Natural killer cell (primary cell): ENCODE data around the gene PLEKHN1. TPM values are rescaled to one million over a fixed set of nuclear protein-coding genes. Genes with fewer than 3 reads are reported as not detected.

Source experiments
- ATAC-seq, 3 donors: fragments of 150-1000 bp in 2 of 3; fragments of 200-7000 bp in 1 of 3; cut with Tn5 transposase; 1 replicate in 1 of 3; 2 replicates in 2 of 3; pipeline ENCODE4 v1.10.0; 2021; ENCODE audit warnings: mild to moderate bottlenecking in 2 of 3, moderate library complexity in 2 of 3
- DNase-seq, 2 donors: peaks; one replicate each; pipeline versions ENCODE4 v3.0.0 to v3.0.0-alpha.2; 2013 to 2021; ENCODE audit warnings: mixed read lengths in 1 of 2
- H3K27ac ChIP-seq: one replicate; pipeline ENCODE4 v1.5.1; 2013; ENCODE audit warnings: mild to moderate bottlenecking, low read length
- H3K27me3 ChIP-seq: one replicate; pipeline ENCODE4 v1.6.1; 2013; ENCODE audit warnings: low read length; ENCODE audit not compliant: control insufficient read depth, insufficient read depth
- H3K36me3 ChIP-seq: one replicate; pipeline ENCODE4 v1.6.1; 2013; ENCODE audit warnings: low read length; ENCODE audit not compliant: control insufficient read depth, insufficient read depth
- H3K4me1 ChIP-seq: one replicate; pipeline ENCODE4 v1.6.1; 2013; ENCODE audit warnings: low read length; ENCODE audit not compliant: control insufficient read depth, insufficient read depth
- H3K4me3 ChIP-seq: one replicate; pipeline ENCODE4 v1.5.1; 2013; ENCODE audit warnings: low read length
- H3K9me3 ChIP-seq: one replicate; pipeline ENCODE4 v1.6.1; 2013; ENCODE audit warnings: low read length; ENCODE audit not compliant: control insufficient read depth, insufficient read depth
- H3K27ac Mint-ChIP-seq, 2 donors: one replicate each; pipeline ENCODE4 v1.8.0; 2022; ENCODE audit warnings: mild to moderate bottlenecking in 2 of 2, mixed read lengths in 2 of 2, moderate library complexity in 1 of 2
- H3K27me3 Mint-ChIP-seq, 2 donors: one replicate each; pipeline ENCODE4 v1.8.0; 2022; ENCODE audit warnings: low read depth in 2 of 2, mixed read lengths in 2 of 2
- H3K36me3 Mint-ChIP-seq: one replicate; pipeline ENCODE4 v1.8.0; 2022; ENCODE audit warnings: mixed read lengths
- H3K4me1 Mint-ChIP-seq, 2 donors: one replicate each; pipeline ENCODE4 v1.8.0; 2022; ENCODE audit warnings: mixed read lengths in 2 of 2
- H3K4me3 Mint-ChIP-seq: one replicate; pipeline ENCODE4 v1.8.0; 2022; ENCODE audit warnings: mild to moderate bottlenecking, moderate library complexity, mixed read lengths
- H3K9me3 Mint-ChIP-seq, 2 donors: one replicate each; pipeline ENCODE4 v1.8.0; 2022; ENCODE audit warnings: mixed read lengths in 2 of 2
- CTCF ChIP-seq: fragments of 200-600 bp; IDR thresholded peaks from one replicate; pipeline ENCODE4 v1.8.0; 2022; ENCODE audit warnings: antibody characterized with exemption
- WGBS: methylation state at CpG from one replicate; pipeline ENCODE4 v1.1.7; 2013; ENCODE audit warnings: missing lambda C conversion rate; ENCODE audit not compliant: insufficient coverage; 5-methylcytosine and 5-hydroxymethylcytosine counted together
- intact Hi-C: fragments of 100-400 bp; cut with micrococcal nuclease; formaldehyde crosslinking; loops from one replicate; pipeline ENCODE4 v1.14.2; 2022
- total RNA-seq, 4 donors: library from RNA; stranded (reverse); fragments of 120-200 nt in 1 of 4; gene quantifications; one replicate each; pipeline versions ENCODE4 v1.2.3 to v1.2.4, GENCODE V29; 2013 to 2022

PLEKHN1 gene
- 1 to 10 TPM; 1.3 to 1.9 (median 1.3) TPM for total RNA-seq
- 0.86 TPM for total RNA-seq (2013)

GRCh38 chr1:966135-966703 is at the start of gene PLEKHN1:
TSS of gene PLEKHN1 (plus strand) at chr1:966482. CDS start at chr1:966532, 50 bp downstream.
- H3K4me1 ChIP-seq = peaks cover 29% of the 10 kb centered on the region
- Mint-ChIP-seq H3K36me3 (no peaks in the 10 kb centered on the region), H3K9me3 (no peaks in the 10 kb centered on the region), H3K4me3 (peak within 1 kb of the TSS; percentile 84), H3K27me3 (peaks cover 0 to 10% of the 10 kb centered on the region in 2 donors), H3K4me1 (no peaks in the 10 kb centered on the region), H3K27ac (peak within 1 kb of the TSS in 1 of 2 donors; percentile 76)
- peak in 1 of 2 donors; percentile 34 for DNase-seq
- no peak for TF ChIP-seq CTCF
- no peaks in the 10 kb centered on the region for H3K9me3 ChIP-seq
- 2% methylated on average over 31 of the region's 31 CpGs for WGBS
- peak in 2 of 3 donors; percentile 41 to 47 for ATAC-seq
- no peaks in the 10 kb centered on the region for H3K36me3 ChIP-seq
- intact Hi-C loops = no loop called here
- H3K27me3 ChIP-seq = peaks cover 5% of the 10 kb centered on the region
- H3K4me3 ChIP-seq = peak within 1 kb of the TSS; percentile 65
- peak within 1 kb of the TSS; percentile 55 for H3K27ac ChIP-seq

GRCh38 chr1:917076-917459 is 49.2 kb upstream of the PLEKHN1 start:
- intact Hi-C loops = no loop called here
- peaks cover 16 to 31% of the 10 kb centered on the region in 2 donors for H3K27me3 Mint-ChIP-seq
- ATAC-seq (no peak), DNase-seq (no peak)
- H3K4me3 ChIP-seq = no peak overlapping the region
- H3K4me3 Mint-ChIP-seq = no peak overlapping the region
- H3K4me1 Mint-ChIP-seq = peaks cover 0 to 10% of the 10 kb centered on the region in 2 donors
- peaks cover 11% of the 10 kb centered on the region for H3K4me1 ChIP-seq
- TF ChIP-seq CTCF = no peak
- no peaks in the 10 kb centered on the region for H3K36me3 Mint-ChIP-seq
- no peaks in the 10 kb centered on the region for H3K36me3 ChIP-seq
- H3K27me3 ChIP-seq = peaks cover 18% of the 10 kb centered on the region
- no peaks in the 10 kb centered on the region for H3K9me3 Mint-ChIP-seq
- no peaks in the 10 kb centered on the region for H3K9me3 ChIP-seq
- no peak overlapping the region for H3K27ac Mint-ChIP-seq
- 76% methylated on average over 7 of the region's 7 CpGs for WGBS
- H3K27ac ChIP-seq = no peak overlapping the region

DNA sequence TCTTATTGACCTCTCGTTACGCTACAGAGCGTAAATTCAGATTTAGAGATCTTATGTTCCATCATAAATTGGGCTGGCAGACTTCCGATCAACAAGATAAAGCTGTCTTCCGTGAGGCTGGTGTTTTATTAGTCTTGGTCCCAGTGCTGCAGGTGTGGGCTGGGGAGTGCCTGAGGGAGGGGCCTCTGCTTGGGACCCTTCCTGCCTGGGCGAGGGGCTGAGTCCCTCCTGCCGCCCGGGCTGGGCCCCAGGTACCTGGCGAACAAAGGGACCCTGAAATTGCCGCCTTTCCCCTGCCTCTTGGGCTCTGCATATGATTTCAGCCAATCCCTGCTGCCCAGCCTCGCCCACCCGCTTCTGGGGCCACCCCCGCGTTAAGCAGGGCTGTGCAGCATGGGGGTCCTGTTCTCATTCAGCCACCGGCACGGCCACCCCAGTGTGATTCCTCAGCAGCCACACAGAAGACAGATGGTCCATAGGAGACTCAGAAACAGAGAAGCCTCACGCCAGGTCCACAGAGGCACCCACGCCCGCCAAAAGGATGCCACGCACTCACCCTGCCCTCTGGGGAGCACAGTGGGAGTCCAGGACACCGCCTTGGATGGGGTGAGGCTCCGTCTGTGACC is 48.7 kb upstream of the PLEKHN1 start:
- H3K36me3 Mint-ChIP-seq = no peaks in the 10 kb centered on the region
- TF ChIP-seq CTCF = no peak
- Histone ChIP-seq H3K27me3 (peaks cover 22% of the 10 kb centered on the region), H3K9me3 (no peaks in the 10 kb centered on the region), H3K4me1 (peaks cover 11% of the 10 kb centered on the region), H3K4me3 (no peak overlapping the region), H3K36me3 (no peaks in the 10 kb centered on the region), H3K27ac (no peak overlapping the region)
- peaks cover 11 to 30% of the 10 kb centered on the region in 2 donors for H3K27me3 Mint-ChIP-seq
- WGBS = 84% methylated on average over 22 of the region's 22 CpGs
- no peak overlapping the region for H3K4me3 Mint-ChIP-seq
- no peaks in the 10 kb centered on the region for H3K9me3 Mint-ChIP-seq
- intact Hi-C loops = no loop called here
- ATAC-seq (no peak), DNase-seq (no peak)
- peaks cover 0 to 10% of the 10 kb centered on the region in 2 donors for H3K4me1 Mint-ChIP-seq
- H3K27ac Mint-ChIP-seq = no peak overlapping the region
